ENCODE measurements around the gene EVPL.

- TF ChIP-seq ZNF544 (tag by site-specific recombination; IDR thresholded peaks at IDR 0.05) (no peak), CTCF (tag by site-specific recombination; IDR thresholded peaks at IDR 0.05) (peak; percentile 78), MEIS1 (CRISPR knock-in tag; IDR thresholded peaks at IDR 0.05; ENCODE audit: borderline replicate concordance) (no peak), ZNF221 (tag by site-specific recombination; IDR thresholded peaks at IDR 0.05; ENCODE audit: borderline replicate concordance) (no peak), ZBTB17 (tag by site-specific recombination; IDR thresholded peaks at IDR 0.05) (no peak)
Observed at GRCh38 chr17:76075364-76076145, 48.4 kb upstream of the EVPL start.

Measured in HEK293 (cell line).